ENCODE results near the gene HOXD4.

HOXD4 gene

DNA sequence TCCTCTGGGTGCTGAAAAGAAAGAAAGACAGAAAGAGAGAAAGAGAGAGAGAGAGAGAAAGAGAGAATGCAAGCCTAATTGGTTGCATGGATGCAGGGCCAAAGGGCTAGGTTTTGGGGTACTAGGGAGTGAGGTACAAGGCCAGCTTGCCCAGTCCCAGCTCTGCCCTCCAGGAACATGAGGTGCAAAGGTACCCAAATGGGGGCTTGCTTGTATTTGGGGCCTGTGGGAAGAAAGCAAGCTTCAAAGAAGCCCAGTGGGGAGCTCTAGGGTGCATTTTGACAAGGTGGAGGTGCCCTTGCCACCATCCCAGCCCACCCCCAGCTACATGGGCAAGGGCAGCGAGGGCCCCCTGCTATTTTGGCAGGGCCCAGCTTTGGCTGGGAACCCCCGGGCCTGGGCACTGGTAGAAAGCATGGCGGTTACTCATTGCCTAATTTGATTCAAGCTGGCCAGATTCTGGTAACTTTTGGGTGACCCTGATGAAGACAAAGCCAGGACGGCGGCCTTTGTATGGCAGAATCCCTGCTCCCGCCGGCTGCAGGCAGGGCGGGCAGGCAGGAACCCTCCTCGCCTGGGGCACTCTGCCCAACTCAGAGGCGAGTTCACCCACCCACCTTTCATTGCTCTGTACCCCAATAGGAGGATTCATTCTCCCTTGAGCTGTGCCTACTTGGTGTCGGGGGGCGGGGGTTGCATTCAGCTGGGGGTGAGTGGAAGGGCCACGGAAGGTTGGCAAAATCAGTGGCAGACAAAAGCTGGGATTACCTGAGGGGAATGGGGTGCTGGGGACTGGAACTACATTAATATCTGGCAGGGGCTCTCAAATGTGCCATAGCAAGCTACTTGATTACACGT is 537 bp upstream of the HOXD4 start:
- Histone ChIP-seq H3K27ac (no peak overlapping the region), H3K4me3 (no peak overlapping the region)
- DNase-seq (ENCODE audit: low spot score), result no peak
- TF ChIP-seq, protein P1, sequence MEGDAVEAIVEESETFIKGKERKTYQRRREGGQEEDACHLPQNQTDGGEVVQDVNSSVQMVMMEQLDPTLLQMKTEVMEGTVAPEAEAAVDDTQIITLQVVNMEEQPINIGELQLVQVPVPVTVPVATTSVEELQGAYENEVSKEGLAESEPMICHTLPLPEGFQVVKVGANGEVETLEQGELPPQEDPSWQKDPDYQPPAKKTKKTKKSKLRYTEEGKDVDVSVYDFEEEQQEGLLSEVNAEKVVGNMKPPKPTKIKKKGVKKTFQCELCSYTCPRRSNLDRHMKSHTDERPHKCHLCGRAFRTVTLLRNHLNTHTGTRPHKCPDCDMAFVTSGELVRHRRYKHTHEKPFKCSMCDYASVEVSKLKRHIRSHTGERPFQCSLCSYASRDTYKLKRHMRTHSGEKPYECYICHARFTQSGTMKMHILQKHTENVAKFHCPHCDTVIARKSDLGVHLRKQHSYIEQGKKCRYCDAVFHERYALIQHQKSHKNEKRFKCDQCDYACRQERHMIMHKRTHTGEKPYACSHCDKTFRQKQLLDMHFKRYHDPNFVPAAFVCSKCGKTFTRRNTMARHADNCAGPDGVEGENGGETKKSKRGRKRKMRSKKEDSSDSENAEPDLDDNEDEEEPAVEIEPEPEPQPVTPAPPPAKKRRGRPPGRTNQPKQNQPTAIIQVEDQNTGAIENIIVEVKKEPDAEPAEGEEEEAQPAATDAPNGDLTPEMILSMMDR (IDR thresholded peaks at IDR 0.05), result no peak

DNA sequence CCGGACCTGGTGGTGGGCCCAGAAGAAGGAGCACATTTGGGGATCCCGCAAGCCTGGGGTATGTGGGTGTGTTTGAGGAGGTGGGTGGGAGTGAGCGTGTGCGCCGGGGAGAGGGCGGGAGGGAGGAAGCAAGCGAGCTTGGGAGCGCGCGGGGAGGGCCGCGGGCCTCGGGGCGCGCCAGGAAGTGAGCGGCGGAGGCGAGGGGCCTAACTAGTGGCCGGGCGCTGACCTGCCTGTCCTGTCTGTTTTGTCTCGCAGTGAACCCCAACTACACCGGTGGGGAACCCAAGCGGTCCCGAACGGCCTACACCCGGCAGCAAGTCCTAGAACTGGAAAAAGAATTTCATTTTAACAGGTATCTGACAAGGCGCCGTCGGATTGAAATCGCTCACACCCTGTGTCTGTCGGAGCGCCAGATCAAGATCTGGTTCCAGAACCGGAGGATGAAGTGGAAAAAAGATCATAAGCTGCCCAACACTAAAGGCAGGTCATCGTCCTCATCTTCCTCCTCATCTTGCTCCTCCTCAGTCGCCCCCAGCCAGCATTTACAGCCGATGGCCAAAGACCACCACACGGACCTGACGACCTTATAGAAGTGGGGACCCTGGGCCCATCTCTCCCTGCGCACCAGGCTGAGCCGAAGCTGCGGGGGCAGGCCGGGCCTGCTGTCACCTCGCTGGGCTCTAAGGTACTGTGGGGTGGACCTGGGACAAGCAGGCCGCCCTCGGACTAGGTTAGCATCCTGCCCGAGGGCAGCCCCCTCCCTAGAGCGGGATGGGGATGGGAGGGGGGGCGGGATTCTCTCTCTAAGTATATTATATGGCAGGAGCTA is 1.2 kb downstream of the HOXD4 start:
- Histone ChIP-seq H3K4me3 (no peak overlapping the region), H3K27ac (no peak overlapping the region)
- no peak for DNase-seq (ENCODE audit: low spot score)
- TF ChIP-seq, protein P1 (IDR thresholded peaks at IDR 0.05), result no peak

DNA sequence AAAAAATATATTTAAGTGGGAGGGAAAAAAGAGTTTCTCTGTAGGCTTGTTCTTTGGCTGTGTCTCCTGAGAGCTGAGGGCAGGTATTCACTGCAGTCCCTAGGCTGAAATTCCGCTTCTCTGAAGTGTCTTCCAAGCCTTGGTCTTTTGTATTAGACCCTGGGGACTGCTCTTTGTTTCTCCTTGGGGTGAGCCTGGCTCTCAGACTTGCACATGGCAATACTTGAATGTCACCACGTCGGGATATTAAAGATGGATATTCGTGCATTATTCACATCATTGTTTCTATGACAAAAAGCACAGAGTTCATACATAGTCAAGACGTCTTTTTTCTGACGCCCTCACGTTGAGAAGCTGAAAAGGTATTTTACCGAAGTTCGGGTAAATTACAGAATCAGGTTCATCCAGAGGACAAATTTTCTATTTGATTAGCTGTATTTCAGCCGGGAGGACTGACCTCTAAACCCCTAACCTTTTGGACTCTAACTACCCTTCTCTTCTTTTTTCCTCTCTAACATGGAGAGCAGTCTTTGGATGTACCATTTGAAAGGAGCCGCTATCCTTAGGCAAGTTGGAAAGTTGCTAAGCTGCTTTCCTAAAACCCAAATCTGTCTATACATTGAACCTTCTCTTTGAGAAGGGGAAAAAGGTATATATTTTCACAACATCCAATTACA is 3.4 kb downstream of the HOXD4 start:
- Histone ChIP-seq H3K4me3 (no peak overlapping the region), H3K27ac (no peak overlapping the region)
- no peak for DNase-seq (ENCODE audit: low spot score)
- TF ChIP-seq, protein P1 (IDR thresholded peaks at IDR 0.05), result no peak

DNA sequence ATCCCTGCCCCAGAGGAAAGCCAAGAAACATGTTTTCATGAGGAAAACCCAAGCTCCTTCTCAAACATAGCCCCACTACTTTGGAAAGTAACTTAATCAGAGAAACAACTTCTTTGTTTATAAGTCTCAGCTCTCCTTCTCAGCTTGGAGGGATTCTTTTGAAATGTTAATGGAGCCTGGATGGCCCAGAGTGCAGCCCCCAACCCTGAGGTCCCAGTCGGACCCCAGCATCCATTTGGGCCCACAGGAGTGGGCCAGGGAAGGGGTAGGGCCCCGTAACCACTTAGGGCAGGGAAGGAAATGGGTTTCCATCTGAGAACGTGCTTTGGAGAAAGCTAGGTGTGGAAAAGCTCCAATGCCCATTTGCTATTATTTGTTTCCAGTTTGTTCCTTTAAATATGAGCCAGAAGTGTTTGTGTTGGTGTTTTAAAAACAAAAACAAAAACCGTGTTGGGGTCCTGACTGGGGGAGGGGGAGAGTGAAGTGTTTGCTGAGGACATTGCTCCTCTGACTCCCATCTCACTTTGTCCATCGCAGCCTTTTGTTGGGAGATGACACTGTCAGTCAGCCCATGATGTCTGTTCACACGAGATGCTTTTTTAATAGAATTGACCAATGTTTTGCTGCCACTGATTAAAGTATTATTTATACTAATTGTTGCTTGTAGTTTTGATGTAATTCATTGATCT is 4.2 kb downstream of the HOXD4 start:
- DNase-seq (ENCODE audit: low spot score), result no peak
- H3K27ac ChIP-seq, result no peak overlapping the region

DNA sequence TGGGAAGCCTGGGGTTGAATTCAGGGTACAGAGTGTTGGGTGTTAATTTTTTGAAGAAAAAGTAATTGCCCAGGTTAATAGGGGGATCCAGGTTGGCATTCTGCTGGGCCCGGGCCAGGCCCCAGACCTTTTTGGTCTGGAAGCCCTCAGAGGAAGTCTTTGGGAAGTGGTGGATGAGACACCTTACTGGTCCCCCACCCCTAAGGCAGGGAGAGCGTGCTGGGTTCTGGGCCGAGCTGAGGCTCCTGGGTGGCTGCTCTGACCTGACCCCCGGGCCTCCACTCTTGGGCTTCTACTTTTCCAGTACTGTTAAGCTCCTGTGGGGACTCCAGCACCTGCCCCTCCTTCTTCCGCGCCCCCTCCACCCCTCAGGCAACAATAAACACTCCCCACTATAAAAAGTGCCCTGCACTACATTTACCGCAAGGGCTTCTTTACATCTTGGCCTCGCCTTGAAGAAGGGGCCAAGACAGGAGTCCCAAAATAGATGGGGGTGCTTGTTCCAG is 5.0 kb downstream of the HOXD4 start:
- Histone ChIP-seq H3K27ac (no peak overlapping the region), H3K4me3 (no peak overlapping the region)
- TF ChIP-seq, protein P1 (IDR thresholded peaks at IDR 0.05), result no peak
- no peak for DNase-seq (ENCODE audit: low spot score)

More for the DNA sequence above, 4.2 kb downstream of the HOXD4 start:
- H3K4me3 ChIP-seq, result no peak overlapping the region
- TF ChIP-seq, protein P1 (IDR thresholded peaks at IDR 0.05), result no peak

DNA sequence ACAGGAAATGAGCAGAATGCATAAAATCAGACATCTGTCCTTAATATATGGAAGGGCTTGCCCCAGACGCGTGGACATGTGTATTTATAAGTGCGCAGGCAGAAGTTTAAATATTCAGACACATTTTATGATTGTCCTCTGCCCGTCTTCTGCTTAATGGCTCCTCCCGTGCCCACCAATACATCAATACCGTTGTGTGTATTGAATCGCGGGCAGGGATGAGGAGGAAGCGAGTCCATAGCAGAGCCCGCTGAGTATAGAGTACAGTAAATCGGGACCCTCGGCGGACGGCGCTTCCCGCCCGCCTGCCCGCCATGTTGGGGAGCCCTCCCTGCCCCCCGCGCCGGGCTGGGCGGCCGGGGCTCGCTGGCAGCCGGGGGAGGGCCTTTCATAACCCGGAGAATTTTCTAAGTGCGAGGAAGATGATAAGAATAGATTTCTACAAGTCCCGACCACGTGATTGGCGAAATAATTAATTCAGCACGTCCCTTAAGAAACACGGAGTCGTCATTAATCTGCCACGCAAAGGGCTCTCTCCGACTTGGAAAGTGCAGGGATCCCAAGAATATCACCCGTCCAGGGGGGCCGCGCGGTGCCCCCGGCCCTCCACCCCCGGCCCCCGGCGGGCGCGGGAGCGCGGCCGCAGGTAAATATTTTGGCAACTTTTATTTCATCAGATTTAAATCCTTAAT is 5.6 kb downstream of the HOXD4 start, which contains the start of gene HOXD3:
Gene HOXD3 (plus strand): TSS at position 501 of the 692 bp plus-strand sequence. CDS start 11,808 bp downstream, outside the sequence.
- TF ChIP-seq, protein P1 (IDR thresholded peaks at IDR 0.05), result no peak
- Histone ChIP-seq H3K4me3 (peak within 1 kb of the TSS; percentile 13), H3K27ac (no peak within 1 kb of the TSS)
- DNase-seq (ENCODE audit: low spot score), result no peak

Data from coronary artery (tissue), 2 donors.